Measurements from ENCODE around the gene MOV10. TPM values are rescaled to one million over a fixed set of nuclear protein-coding genes. Genes with fewer than 3 reads are reported as not detected.

MOV10 gene
- total and polyA plus RNA-seq, 2 donors from 2014 or later, result 60.6 to 62.5 TPM

DNA sequence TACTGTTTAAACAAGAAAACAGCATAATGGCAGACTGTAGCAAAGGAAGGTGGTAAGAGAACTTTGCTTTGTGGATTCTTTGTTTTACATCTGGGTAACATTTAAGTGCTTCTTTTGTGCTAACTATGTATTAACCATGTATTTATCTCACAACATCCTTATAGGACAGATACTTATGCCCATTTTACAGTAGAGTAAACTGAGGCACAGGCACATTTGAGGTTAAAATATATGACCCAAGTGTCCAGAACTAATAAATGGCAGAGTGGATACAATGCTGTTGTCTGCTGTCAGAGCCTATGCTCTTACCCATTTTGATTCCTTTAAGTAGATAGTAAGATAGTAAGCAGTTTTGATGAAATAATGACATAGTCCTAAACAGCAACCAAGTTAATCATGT, 47.6 kb upstream of the MOV10 start:
- no peaks in the 10 kb centered on the region for H3K36me3 ChIP-seq (ENCODE audit: control insufficient read depth in 2 of 3, insufficient read depth in 3 of 3, low read length in 3 of 3)
- intact Hi-C loops (cut with DNase I), result no loop called here
- H3K4me1 ChIP-seq (ENCODE audit: control insufficient read depth in 2 of 3, insufficient read depth in 2 of 3, low read depth in 1 of 3, low read length in 3 of 3), result peaks cover 0 to 8% (median 0%) of the 10 kb centered on the region in 3 donors
- no peak for FAIRE-seq
- H3K27ac ChIP-seq (ENCODE audit: low read depth in 2 of 2, low read length in 2 of 2), result no peak overlapping the region
- H3K9ac ChIP-seq (ENCODE audit: low read length in 3 of 3), result no peak overlapping the region
- no peak for DNase-seq
- H3K27me3 ChIP-seq (ENCODE audit: control insufficient read depth, insufficient read depth, low read length), result no peaks in the 10 kb centered on the region
- TF ChIP-seq, protein P1, sequence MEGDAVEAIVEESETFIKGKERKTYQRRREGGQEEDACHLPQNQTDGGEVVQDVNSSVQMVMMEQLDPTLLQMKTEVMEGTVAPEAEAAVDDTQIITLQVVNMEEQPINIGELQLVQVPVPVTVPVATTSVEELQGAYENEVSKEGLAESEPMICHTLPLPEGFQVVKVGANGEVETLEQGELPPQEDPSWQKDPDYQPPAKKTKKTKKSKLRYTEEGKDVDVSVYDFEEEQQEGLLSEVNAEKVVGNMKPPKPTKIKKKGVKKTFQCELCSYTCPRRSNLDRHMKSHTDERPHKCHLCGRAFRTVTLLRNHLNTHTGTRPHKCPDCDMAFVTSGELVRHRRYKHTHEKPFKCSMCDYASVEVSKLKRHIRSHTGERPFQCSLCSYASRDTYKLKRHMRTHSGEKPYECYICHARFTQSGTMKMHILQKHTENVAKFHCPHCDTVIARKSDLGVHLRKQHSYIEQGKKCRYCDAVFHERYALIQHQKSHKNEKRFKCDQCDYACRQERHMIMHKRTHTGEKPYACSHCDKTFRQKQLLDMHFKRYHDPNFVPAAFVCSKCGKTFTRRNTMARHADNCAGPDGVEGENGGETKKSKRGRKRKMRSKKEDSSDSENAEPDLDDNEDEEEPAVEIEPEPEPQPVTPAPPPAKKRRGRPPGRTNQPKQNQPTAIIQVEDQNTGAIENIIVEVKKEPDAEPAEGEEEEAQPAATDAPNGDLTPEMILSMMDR (IDR thresholded peaks at IDR 0.05; ENCODE audit: borderline replicate concordance, extremely low read depth, insufficient read depth), result no peak
- H3K4me3 ChIP-seq (ENCODE audit: low read length in 3 of 3), result no peak overlapping the region
- no peaks in the 10 kb centered on the region for H3K9me3 ChIP-seq (ENCODE audit: control insufficient read depth in 2 of 3, insufficient read depth in 1 of 3, low read length in 3 of 3)

DNA sequence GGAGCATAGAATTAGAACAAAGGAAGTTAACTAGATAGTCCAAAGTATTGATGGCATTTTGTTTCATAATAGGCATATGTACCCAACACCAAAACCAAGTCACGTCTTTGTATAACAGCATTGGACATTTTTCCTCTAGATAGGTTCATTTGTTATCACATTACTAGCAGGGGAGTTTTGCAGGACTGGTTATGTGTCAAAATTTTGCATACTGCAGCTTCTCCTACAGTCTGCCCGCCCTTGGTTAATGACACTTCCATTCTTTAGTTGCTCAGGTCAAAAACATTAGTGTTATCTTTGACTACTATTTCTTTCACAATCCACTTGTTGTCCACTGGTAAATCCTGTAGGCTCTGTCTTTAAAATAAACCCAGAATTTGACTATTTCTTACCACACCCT, 45.9 kb upstream of the MOV10 start:
- intact Hi-C loops (cut with DNase I), result no loop called here
- H3K9ac ChIP-seq (ENCODE audit: low read length in 3 of 3), result no peak overlapping the region
- no peak overlapping the region for H3K4me3 ChIP-seq (ENCODE audit: low read length in 3 of 3)
- H3K4me1 ChIP-seq (ENCODE audit: control insufficient read depth in 2 of 3, insufficient read depth in 2 of 3, low read depth in 1 of 3, low read length in 3 of 3), result peaks cover 0 to 8% (median 0%) of the 10 kb centered on the region in 3 donors
- H3K9me3 ChIP-seq (ENCODE audit: control insufficient read depth in 2 of 3, insufficient read depth in 1 of 3, low read length in 3 of 3), result no peaks in the 10 kb centered on the region
- no peak overlapping the region for H3K27ac ChIP-seq (ENCODE audit: low read depth in 2 of 2, low read length in 2 of 2)
- no peak for FAIRE-seq
- no peaks in the 10 kb centered on the region for H3K36me3 ChIP-seq (ENCODE audit: control insufficient read depth in 2 of 3, insufficient read depth in 3 of 3, low read length in 3 of 3)
- DNase-seq, result no peak
- TF ChIP-seq, protein P1 (IDR thresholded peaks at IDR 0.05; ENCODE audit: borderline replicate concordance, extremely low read depth, insufficient read depth), result no peak
- H3K27me3 ChIP-seq (ENCODE audit: control insufficient read depth, insufficient read depth, low read length), result no peaks in the 10 kb centered on the region

DNA sequence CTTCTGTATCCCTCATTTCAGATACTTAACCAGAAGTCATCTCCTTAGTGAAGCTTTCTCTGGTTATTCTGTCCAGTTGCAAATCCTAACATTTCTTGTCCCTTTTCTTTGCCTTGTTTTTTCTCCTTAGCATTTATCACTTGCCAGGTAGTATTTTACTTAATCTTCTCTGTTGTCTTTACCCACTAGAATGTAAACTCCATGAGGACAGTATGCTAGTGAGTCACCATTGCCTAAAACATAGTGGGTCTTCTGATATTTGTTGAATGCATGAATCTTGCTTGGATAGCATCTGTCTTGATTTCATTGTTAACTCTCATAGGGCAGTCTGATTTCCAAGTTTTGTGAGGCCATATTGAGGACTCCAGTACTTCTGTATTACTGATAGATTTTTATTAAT, 45.2 kb upstream of the MOV10 start:
- Histone ChIP-seq H3K27ac (ENCODE audit: low read depth in 2 of 2, low read length in 2 of 2) (no peak overlapping the region), H3K9me3 (ENCODE audit: control insufficient read depth in 2 of 3, insufficient read depth in 1 of 3, low read length in 3 of 3) (no peaks in the 10 kb centered on the region), H3K4me3 (ENCODE audit: low read length in 3 of 3) (no peak overlapping the region), H3K27me3 (ENCODE audit: control insufficient read depth, insufficient read depth, low read length) (no peaks in the 10 kb centered on the region), H3K36me3 (ENCODE audit: control insufficient read depth in 2 of 3, insufficient read depth in 3 of 3, low read length in 3 of 3) (no peaks in the 10 kb centered on the region), H3K9ac (ENCODE audit: low read length in 3 of 3) (no peak overlapping the region), H3K4me1 (ENCODE audit: control insufficient read depth in 2 of 3, insufficient read depth in 2 of 3, low read depth in 1 of 3, low read length in 3 of 3) (peaks cover 0 to 8% (median 0%) of the 10 kb centered on the region in 3 donors)
- intact Hi-C loops (cut with DNase I), result no loop called here
- TF ChIP-seq, protein P1 (IDR thresholded peaks at IDR 0.05; ENCODE audit: borderline replicate concordance, extremely low read depth, insufficient read depth), result no peak
- FAIRE-seq (no peak), DNase-seq (no peak)

DNA sequence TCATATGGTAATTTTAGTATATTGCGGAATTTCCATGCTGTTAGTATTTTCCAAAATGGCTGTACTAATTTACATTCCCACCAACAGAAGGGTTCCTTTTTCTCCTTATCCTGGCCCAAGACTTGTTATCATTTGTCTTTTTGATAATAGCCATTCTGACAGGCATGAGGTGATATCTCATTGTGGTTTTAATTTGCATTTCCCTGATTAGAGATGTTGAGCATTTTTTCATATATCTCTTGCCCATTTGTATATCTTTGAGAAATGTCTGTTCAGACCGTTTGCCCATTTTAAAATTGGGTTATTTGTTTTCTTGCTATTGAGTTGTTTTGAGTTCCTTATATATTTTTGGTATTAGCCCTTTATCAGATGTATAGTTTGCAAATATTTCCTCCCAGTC, 40.8 kb upstream of the MOV10 start:
- Histone ChIP-seq H3K27ac (ENCODE audit: low read depth in 2 of 2, low read length in 2 of 2) (no peak overlapping the region), H3K4me1 (ENCODE audit: control insufficient read depth in 2 of 3, insufficient read depth in 2 of 3, low read depth in 1 of 3, low read length in 3 of 3) (peaks cover 0 to 8% (median 2%) of the 10 kb centered on the region in 3 donors), H3K27me3 (ENCODE audit: control insufficient read depth, insufficient read depth, low read length) (no peaks in the 10 kb centered on the region), H3K9ac (ENCODE audit: low read length in 3 of 3) (no peak overlapping the region), H3K4me3 (ENCODE audit: low read length in 3 of 3) (no peak overlapping the region), H3K9me3 (ENCODE audit: control insufficient read depth in 2 of 3, insufficient read depth in 1 of 3, low read length in 3 of 3) (no peaks in the 10 kb centered on the region), H3K36me3 (ENCODE audit: control insufficient read depth in 2 of 3, insufficient read depth in 3 of 3, low read length in 3 of 3) (no peaks in the 10 kb centered on the region)
- TF ChIP-seq, protein P1 (IDR thresholded peaks at IDR 0.05; ENCODE audit: borderline replicate concordance, extremely low read depth, insufficient read depth), result no peak
- no peak for FAIRE-seq
- intact Hi-C loops (cut with DNase I), result no loop called here
- no peak for DNase-seq

Data from kidney (tissue), 14 donors.